CD4-positive, alpha-beta T cell (primary cell): ENCODE measurements around the gene IGFBP4. TPM values are rescaled to one million over a fixed set of nuclear protein-coding genes. Genes with fewer than 3 reads are reported as not detected.

ENCODE experiments used
- ATAC-seq: fragments of 200-7000 bp; cut with Tn5 transposase; one replicate; pipeline ENCODE4 v1.10.0; 2022; ENCODE audit warnings: mild to moderate bottlenecking; ENCODE audit not compliant: poor library complexity
- CTCF ChIA-PET: fragments of 350-600 bp; sonication (Branson Sonifier 250); formaldehyde crosslinking; loops from one replicate; lab custom pipeline; 2021; ENCODE audit warnings: antibody characterized with exemption, inconsistent platforms; lab: Charles Lee
- POLR2A ChIA-PET: fragments of 350-600 bp; sonication (Branson Sonifier 250); formaldehyde crosslinking; loops from one replicate; lab custom pipeline; 2021; ENCODE audit warnings: antibody characterized with exemption, inconsistent platforms; lab: Charles Lee
- DNase-seq, 14 experiments: peaks; one replicate each; pipeline ENCODE4 v3.0.0-alpha.2; 2013 to 2020; ENCODE audit warnings: mixed read lengths in 2 of 14
- H3K27ac ChIP-seq, 2 donors: one replicate each; pipeline versions ENCODE4 v1.5.1 to v1.7.0; 2013; ENCODE audit warnings: low read length in 2 of 2, low read depth in 1 of 2, mild to moderate bottlenecking in 1 of 2
- H3K27me3 ChIP-seq, 2 experiments: 1 replicate in 1 of 2; 2 replicates in 1 of 2; pipeline versions ENCODE4 v1.6.1 to v1.7.0; 2013; ENCODE audit warnings: low read length in 2 of 2, control low read depth in 1 of 2, mild to moderate bottlenecking in 1 of 2, moderate library complexity in 1 of 2; ENCODE audit not compliant: insufficient read depth in 2 of 2, control insufficient read depth in 1 of 2
- H3K36me3 ChIP-seq: one replicate; pipeline ENCODE4 v1.6.1; 2013; ENCODE audit warnings: low read length, control low read depth; ENCODE audit not compliant: insufficient read depth
- H3K4me1 ChIP-seq: one replicate; pipeline ENCODE4 v1.6.1; 2013; ENCODE audit warnings: low read length, control low read depth; ENCODE audit not compliant: insufficient read depth
- H3K4me3 ChIP-seq: one replicate; pipeline ENCODE4 v1.5.1; 2013; ENCODE audit warnings: mild to moderate bottlenecking, low read length, moderate library complexity
- H3K9me3 ChIP-seq, 2 experiments: 1 replicate in 1 of 2; 2 replicates in 1 of 2; pipeline versions ENCODE4 v1.6.1 to v1.7.0; 2013; ENCODE audit warnings: low read length in 2 of 2, mild to moderate bottlenecking in 2 of 2, control low read depth in 1 of 2, moderate library complexity in 1 of 2; ENCODE audit not compliant: control insufficient read depth in 1 of 2, insufficient read depth in 1 of 2
- H3K27ac Mint-ChIP-seq: one replicate; pipeline ENCODE4 v1.8.0; 2020; ENCODE audit warnings: mixed read lengths
- H3K27me3 Mint-ChIP-seq: one replicate; pipeline ENCODE4 v1.8.0; 2021; ENCODE audit warnings: mixed read lengths
- H3K36me3 Mint-ChIP-seq: one replicate; pipeline ENCODE4 v1.8.0; 2021; ENCODE audit warnings: low read depth, mixed read lengths
- H3K4me1 Mint-ChIP-seq: one replicate; pipeline ENCODE4 v1.8.0; 2021; ENCODE audit warnings: low read depth, mixed read lengths
- H3K4me3 Mint-ChIP-seq: one replicate; pipeline ENCODE4 v1.8.0; 2020; ENCODE audit warnings: mild to moderate bottlenecking, mixed read lengths
- H3K9me3 Mint-ChIP-seq: one replicate; pipeline ENCODE4 v1.8.0; 2020; ENCODE audit warnings: mixed read lengths
- intact Hi-C, 2 experiments: fragments of 100-400 bp; cut with DNase I in 1 of 2; cut with micrococcal nuclease in 1 of 2; formaldehyde crosslinking; loops; one replicate each; pipeline versions ENCODE4 v1.15.1 to v1.9.0; 2023 to 2025; cut with DNase I, micrococcal nuclease
- total RNA-seq, 174 experiments: library from RNA in 2 of 174; stranded (reverse) in 2 of 174; gene quantifications; one replicate each; pipeline ENCODE4 v1.2.3 and lab custom pipeline; 2021 to 2026
- TF ChIP-seq, protein P1 (sequence below): fragments of 200-600 bp; IDR thresholded peaks from one replicate; pipeline ENCODE4 v1.8.0; 2022; ENCODE audit warnings: antibody characterized with exemption, mild to moderate bottlenecking

Gene IGFBP4
- total RNA-seq, 2 experiments from 2014 or later: 2.5 to 2.6 TPM

DNA sequence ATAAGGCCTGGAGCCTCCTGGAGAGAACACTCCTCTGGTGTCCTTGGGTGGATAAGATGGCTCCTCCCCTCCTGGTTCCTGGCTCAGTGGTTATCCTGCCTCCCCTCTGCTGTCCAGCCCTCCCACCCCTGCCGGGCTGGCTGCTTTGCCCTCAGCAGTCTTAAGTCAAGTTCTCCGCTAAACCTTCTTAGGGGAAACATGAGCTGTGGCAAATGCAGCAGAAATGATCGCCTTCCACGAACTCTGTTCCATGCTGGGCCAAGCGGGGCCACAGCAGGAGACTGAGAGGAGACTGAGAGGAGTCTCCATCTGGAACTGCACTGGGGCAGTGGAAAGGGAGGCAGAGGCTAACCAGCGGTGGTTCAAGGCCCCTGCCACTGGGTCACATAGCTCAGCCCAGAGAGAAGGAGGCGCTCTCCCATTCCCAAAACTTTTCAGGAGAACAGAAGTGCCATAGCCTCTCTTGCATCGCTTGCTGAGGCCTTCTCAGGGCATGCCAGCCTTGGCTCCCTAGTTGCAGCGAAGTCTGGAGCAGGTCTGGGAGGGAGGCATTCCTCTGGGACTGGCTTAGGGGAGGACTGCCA, 31.3 kb downstream of the IGFBP4 start:
- Histone ChIP-seq H3K9me3 (no peaks in the 10 kb centered on the region), H3K4me1 (peaks cover 40% of the 10 kb centered on the region), H3K27me3 (no peaks in the 10 kb centered on the region), H3K27ac (no peak overlapping the region), H3K4me3 (no peak overlapping the region), H3K36me3 (no peaks in the 10 kb centered on the region)
- no peaks in the 10 kb centered on the region for H3K27me3 Mint-ChIP-seq
- CTCF ChIA-PET: no interaction called here
- ATAC-seq (no peak), DNase-seq (no peak)
- H3K36me3 Mint-ChIP-seq: no peaks in the 10 kb centered on the region
- H3K27ac Mint-ChIP-seq: no peak overlapping the region
- H3K4me3 Mint-ChIP-seq: no peak overlapping the region
- no peaks in the 10 kb centered on the region for H3K9me3 Mint-ChIP-seq
- peaks cover 22% of the 10 kb centered on the region for H3K4me1 Mint-ChIP-seq
- TF ChIP-seq, protein P1, sequence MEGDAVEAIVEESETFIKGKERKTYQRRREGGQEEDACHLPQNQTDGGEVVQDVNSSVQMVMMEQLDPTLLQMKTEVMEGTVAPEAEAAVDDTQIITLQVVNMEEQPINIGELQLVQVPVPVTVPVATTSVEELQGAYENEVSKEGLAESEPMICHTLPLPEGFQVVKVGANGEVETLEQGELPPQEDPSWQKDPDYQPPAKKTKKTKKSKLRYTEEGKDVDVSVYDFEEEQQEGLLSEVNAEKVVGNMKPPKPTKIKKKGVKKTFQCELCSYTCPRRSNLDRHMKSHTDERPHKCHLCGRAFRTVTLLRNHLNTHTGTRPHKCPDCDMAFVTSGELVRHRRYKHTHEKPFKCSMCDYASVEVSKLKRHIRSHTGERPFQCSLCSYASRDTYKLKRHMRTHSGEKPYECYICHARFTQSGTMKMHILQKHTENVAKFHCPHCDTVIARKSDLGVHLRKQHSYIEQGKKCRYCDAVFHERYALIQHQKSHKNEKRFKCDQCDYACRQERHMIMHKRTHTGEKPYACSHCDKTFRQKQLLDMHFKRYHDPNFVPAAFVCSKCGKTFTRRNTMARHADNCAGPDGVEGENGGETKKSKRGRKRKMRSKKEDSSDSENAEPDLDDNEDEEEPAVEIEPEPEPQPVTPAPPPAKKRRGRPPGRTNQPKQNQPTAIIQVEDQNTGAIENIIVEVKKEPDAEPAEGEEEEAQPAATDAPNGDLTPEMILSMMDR: no peak
- intact Hi-C loops: loop anchor here in 1 of 2 experiments (5.0 kb wide), 3 partner anchors 32 to 112 kb away; partner anchors contain the start of genes GJD3 and IGFBP4
- POLR2A ChIA-PET: interaction anchor here (0.6 to 2.3 kb wide), 4 partner anchors 16 to 631 kb away, joined by 3 to 12 read pairs (median 4); no protein-coding TSS in a partner anchor

DNA sequence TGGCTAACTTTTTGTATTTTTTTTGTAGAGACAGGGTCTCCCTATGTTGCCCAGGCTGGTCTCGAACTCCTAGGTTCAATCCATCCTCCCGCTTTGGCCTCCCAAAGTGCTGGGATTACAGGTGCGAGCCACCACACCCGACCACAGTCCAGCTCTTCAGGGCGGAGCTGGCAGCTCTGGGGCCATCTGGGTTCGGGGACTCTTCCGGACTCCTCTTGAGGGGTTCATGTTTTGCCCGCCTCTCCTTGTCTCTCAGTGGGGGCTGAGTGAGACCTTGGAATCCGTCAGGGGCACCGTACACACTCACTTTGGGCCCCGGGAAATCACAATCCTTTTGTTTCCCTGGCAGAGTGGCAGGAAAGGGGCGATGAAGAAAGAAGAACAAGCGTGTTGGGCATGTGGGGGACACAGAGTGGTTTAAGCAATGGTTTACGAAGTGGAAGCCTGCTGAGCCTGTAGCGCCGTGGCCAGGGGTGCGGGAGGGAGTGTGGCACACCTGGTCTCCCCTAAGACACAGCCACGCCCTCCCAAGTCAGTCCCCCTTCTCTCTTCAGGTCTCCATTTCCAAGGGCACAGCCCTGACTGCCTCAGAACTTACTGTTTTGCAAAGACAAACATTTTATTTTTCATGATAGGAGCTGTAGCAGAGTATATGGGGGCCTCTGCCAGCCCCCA, 32.1 kb downstream of the IGFBP4 start:
- ATAC-seq (no peak), DNase-seq (no peak)
- H3K27me3 ChIP-seq: no peaks in the 10 kb centered on the region
- H3K9me3 ChIP-seq: no peaks in the 10 kb centered on the region
- Mint-ChIP-seq H3K4me1 (peaks cover 31% of the 10 kb centered on the region), H3K27me3 (no peaks in the 10 kb centered on the region), H3K27ac (peak overlapping the region; percentile 97), H3K4me3 (no peak overlapping the region), H3K9me3 (no peaks in the 10 kb centered on the region), H3K36me3 (no peaks in the 10 kb centered on the region)
- no peak overlapping the region for H3K27ac ChIP-seq
- intact Hi-C loops: loop anchor here in 1 of 2 experiments (5.0 kb wide), 3 partner anchors 33 to 113 kb away; partner anchors contain the start of genes GJD3 and IGFBP4
- peaks cover 48% of the 10 kb centered on the region for H3K4me1 ChIP-seq
- POLR2A ChIA-PET: interaction anchor here (0.7 to 2.3 kb wide), 6 partner anchors 15 to 76 kb away, joined by 3 to 22 read pairs (median 4); no protein-coding TSS in a partner anchor
- no peaks in the 10 kb centered on the region for H3K36me3 ChIP-seq
- CTCF ChIA-PET: interaction anchor here (0.6 to 1.7 kb wide), 11 partner anchors 10 to 184 kb away, joined by 3 to 33 read pairs (median 4); no protein-coding TSS in a partner anchor
- no peak overlapping the region for H3K4me3 ChIP-seq
- TF ChIP-seq, protein P1: no peak

DNA sequence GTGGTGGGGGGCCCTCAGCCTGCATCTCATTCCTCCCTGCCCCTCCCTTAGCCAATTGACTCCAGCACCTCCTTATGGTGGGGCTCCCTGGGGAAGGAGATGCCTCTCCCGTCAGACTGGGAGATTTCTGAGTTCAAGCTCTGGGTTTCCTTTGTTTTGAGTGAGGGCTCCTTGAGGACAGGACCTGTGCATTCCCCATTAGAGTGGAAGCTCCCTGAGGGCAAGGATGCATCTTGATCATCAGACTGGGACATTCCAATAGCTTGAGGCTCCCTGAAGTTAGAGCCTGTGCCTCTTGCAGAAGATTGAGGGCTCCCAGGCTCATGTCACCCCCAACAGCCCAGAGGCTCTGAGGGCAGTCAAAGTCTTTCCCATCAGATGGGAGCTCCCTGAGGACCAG, 34.5 kb downstream of the IGFBP4 start:
- Histone ChIP-seq H3K36me3 (no peaks in the 10 kb centered on the region), H3K4me1 (peaks cover 70% of the 10 kb centered on the region), H3K4me3 (no peak overlapping the region), H3K27ac (no peak overlapping the region), H3K27me3 (no peaks in the 10 kb centered on the region), H3K9me3 (no peaks in the 10 kb centered on the region)
- peaks cover 52% of the 10 kb centered on the region for H3K4me1 Mint-ChIP-seq
- no peak for ATAC-seq
- intact Hi-C loops: loop anchor here in 1 of 2 experiments (2.0 to 5.0 kb wide), 4 partner anchors 35 to 115 kb away; partner anchors contain the start of genes GJD3 and IGFBP4
- H3K9me3 Mint-ChIP-seq: no peaks in the 10 kb centered on the region
- CTCF ChIA-PET: interaction anchor here (3.9 kb wide), 1 partner anchor 55 kb away, joined by 17 read pairs; no protein-coding TSS in a partner anchor
- DNase-seq: no peak
- no peaks in the 10 kb centered on the region for H3K27me3 Mint-ChIP-seq
- TF ChIP-seq, protein P1: no peak
- peak overlapping the region; percentile 97 for H3K27ac Mint-ChIP-seq
- POLR2A ChIA-PET: interaction anchor here (1.1 to 5.0 kb wide), 3 partner anchors 39 to 71 kb away, joined by 4 to 74 read pairs (median 4); no protein-coding TSS in a partner anchor
- H3K4me3 Mint-ChIP-seq: no peak overlapping the region
- no peaks in the 10 kb centered on the region for H3K36me3 Mint-ChIP-seq
